HG03045 (cell line): ENCODE measurements around the gene C12orf75.
"Not testable (repeated sequence)": the region's sequence is repeated elsewhere in the genome, so short reads cannot be mapped to it uniquely, and the experiment has no call there.

Experiments used
- ATAC-seq: cut with Tn5 transposase; IDR thresholded peaks from one replicate; pipeline ENCODE4 v1.9.1; 2021; ENCODE audit warnings: mild to moderate bottlenecking, moderate library complexity; ENCODE audit not compliant: unreplicated experiment

C12orf75 gene

DNA sequence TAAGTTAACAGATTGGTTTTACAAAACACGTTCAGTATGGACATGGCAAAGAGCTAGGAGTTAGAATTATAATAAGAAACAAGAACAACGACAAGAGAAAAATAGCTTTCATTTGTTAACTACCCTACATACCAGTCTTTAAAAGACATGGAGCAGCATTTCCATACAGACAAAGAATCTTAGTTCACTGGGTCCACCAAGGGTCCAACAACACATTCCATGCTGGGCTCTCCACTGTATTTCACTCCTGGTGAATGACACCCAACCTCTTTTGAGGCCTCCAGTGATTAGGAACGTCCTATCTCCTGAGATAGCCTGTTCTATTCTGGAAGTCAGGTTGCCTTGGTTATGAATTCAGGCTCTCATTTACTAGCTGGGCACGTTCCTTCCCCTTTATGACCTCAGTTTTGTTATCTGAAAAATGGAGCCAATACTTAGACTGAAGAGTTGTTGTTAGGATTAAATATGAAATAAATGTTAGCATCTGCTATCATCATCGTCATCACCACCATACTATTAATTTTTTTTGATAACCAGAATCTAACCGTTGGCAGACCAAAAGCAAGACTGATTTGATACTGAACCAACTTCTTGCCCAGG is 37.7 kb downstream of the C12orf75 start:
- no peak for ATAC-seq

DNA sequence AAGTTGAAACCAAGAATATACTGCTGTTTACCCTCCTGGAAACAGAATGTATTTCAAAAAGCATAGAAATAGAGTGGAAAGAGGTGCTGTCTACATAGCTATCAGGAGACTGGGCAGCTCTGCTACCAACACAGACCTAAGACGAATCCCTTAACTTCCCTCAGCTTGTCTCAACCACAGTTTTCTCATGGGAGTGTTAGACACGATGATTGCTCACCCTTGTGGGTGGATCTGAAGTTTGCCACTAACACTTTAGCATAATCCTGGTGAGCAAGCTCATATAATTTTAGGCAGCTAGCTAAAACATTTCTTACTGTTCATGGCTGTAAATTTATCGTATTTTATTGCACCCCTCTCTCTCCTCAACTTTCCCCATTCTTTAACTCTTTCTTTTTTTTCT is 38.5 kb downstream of the C12orf75 start:
- ATAC-seq: no peak

DNA sequence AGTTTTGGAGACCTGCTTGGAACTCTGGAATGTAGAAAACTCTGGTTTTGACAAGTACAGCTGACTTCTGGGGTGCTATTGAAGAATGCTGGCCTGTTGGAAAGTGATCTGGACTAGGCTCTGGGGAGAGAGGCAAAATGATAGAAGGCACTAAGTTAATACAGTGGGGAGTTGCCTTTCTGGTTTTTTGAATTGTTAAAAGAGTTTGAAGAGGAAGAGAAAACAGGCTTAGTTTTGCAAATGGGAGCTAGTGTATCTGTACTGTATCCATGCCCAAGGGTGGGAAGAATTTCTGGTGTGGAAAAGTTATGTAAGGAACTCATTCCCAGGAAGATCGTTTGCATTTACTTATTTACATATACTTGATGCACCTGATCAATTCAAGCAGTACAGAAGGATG is 43.8 kb downstream of the C12orf75 start:
- no peak for ATAC-seq

DNA sequence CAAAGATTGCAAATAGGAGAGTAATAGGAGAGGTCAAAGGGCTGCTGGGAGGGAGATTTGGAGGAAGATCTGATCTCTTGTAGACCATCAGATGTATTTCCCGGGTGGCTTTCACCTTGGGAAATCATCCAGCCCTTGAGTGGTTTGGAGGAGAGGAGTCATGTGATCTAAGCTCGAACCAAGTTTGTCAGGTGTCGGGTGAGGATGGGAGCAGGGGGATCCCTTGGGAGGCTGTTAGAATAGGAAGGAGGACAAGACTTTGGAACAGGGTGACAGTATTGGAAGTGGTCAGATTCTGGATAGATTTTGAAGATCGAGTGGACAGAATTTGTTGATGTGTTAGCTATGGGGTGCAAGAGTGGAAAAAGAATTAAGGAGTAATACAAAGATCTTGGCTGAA is 46.6 kb downstream of the C12orf75 start:
- ATAC-seq: no peak

DNA sequence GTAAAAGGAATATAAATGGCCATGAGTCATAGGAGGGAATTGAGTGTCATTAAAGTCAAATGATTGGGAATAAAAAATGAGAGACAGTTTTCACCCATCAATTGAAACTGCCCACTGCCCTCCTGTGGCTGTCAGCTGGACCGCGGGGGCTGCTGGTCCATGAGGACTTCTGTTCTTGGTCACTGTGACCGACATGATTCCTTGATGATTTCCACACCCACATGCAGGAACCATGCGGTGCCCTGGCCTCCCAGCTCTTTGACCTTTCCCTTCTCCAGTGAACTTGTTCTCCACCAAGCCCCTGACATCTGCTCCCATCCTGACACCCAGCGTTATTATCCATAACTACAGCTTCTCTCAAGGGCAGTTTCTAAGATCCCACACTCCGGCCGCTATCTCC is 48.4 kb downstream of the C12orf75 start:
- ATAC-seq: no peak

DNA sequence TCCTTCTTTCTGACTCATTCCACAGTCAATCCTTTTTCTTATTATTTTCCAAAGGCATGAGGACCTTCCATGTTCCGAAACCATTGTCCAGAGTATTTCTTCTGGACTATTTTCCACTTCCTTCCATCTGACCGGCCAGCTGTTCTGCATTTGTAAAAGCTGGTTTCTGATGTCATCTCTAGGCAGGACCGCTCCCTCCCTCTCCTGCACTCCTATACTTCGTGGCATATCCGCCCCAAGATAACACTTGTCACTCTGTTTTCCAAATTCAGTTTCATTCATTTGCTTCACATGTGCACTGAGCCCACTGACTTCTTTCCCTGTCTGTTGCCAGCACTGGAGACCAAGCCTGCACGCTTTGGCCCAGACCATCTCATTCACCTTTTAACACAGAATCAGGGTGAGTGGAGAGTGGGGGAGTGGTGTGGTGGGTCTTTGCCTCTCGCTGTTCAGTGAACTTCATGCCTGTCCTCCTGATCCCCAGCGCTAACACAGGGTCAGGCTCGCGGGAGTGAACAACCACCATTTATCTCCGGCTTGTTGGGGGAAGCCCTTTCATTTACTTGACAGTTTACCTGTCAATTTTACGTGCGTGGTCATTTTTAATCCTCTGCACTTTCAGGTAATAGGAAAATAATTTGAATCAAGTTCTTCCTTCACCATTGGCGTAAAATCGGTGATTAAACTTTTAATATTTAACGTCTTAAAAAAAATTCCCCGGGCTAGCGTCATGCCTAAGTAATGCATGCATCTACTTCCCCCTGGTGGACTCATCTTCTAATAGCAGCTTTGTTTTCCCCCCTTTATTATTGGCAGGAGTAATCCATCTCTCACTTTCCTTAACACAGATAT is 52.5 kb downstream of the C12orf75 start:
- ATAC-seq: no peak

DNA sequence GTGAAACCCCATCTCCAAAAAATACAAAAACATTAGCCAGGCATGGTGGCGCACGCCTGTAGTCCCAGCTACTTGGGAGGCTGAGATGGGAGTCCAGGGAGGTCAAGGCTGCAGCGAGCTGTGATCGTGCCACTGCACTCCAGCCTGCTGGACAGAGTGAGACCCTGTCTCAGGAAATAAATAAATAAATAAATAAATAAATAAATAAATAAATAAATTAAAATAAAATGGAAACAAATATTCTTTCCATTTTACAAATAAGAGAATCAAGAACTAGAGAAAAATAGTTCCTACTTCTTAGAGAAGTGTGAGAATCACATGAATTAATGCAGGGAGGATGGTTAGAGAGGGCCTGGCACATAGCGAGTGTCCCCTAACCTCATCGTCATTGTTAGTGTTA is 53.7 kb downstream of the C12orf75 start:
- ATAC-seq: no peak

DNA sequence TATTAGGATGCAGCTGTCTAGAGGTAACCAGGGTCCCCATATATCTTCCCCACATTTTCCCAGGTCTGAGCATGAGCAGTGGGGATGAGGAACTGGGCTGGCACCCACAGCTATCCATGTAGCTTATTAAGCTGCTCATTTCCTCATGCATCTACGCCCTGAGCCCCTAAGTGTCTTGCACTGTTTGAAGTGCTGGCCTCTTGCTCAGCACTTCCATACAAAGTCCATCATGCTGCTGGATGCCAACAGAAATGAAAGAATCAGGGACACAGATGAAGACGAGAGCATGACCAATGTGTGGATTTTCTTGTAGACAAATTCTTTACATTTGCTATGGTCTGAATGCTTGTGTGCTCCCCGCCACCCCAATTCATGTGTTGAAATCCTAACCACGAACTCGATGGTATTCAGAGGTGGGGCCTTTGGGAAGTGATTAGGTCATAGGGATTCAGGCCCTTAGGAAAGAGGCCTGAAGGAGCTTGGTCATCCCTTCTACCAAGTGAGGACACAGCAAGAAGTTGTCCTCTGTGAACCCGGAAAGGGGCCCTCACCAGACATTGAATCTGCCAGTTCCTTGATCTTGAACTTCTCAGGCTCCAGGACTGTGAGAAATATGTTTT is 54.5 kb downstream of the C12orf75 start:
- ATAC-seq: no peak

DNA sequence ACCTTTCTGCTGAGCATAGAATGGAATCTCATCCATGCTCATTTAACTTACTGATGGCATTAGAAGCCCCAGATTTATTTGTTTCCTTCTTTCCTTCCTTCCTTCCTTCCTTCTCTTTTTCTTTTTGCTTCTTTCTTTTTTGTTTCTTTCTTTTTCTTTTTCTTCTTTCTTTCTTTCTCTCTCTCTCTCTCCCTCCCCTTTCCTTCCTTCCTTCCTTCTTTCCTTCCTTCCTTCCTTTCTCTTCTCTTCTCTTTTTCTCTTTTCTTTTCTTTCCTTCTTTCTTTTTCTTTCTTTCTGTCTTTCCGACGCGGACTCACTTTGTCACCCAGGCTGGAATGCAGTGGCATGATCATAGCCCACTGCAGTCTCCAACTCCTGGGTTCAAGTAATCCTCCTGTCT is 55.9 kb downstream of the C12orf75 start:
- no peak for ATAC-seq

DNA sequence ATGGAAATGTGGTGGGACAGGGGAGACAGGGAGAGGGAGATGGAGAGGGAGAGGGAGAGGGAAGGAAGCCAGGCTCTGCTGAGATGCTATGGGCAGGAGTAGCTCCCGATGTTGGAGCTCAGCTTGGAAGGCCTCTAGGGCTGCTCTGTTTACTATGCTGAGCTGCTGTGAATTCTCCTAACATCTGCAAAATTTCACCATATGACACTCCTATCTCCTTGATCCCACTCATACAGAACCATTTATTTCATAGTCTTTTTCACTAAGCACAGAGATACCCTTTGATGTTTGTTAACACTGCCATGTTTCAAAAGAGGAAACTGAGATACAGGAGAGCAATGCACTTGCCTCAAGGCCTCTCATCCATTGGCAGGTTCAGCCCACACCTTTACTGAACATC is 60.7 kb downstream of the C12orf75 start:
- no peak for ATAC-seq

DNA sequence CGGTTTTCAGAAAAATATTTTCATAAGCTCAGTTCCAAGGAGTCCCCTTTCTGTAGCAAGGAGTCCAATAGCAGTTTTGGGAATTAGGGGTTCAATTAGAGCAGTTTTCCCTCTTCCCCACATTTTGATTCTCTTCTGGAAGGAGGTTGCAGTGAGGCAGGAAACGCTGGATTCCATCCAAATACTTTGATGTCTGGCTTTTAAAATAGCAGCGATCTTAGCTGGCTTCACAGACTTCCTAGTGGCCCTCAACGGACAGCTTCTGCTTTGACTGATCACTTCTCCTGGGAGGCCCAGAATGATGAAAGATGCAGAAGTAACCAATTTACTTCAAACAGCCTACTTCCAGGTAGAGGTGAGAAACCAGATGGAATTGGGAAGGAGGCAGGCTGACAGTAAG is 63.1 kb downstream of the C12orf75 start:
- no peak for ATAC-seq

DNA sequence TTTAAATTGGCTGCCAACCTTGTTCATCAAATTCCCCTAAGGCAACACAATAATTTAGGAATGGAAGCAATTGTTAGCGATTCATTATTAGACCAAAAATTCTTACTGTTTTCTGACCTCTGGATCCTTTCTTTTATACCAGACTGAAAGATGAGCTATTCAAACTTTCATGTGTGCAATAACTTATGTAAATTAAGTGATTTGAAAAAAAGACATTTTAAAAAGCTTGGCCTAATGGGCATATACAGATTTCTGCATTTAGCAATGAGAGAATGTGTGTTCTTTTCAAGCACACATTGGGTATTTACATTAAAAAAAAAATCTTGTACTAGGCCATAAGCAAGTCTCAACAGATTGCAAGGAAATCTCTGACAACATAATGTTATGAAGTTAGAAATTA is 65.5 kb downstream of the C12orf75 start:
- no peak for ATAC-seq

DNA sequence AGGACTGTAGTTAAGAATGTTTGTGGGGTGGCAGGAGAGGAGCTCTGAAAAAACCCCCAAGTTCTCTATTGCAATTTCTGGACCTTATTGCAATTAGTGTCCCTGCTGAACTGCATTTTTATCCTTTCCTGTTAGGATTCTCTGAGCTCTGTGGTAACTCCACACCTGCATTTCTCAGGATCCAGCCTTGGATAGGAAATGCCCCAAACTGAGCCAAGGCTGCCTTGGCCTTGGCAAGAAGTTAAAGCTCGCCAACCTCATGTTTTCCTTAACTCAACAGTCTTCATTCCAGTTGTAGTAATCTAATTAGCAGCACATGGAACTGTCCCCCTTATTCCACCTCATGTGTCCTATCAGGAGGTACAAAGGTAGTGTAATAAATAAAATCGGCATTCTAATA is 66.5 kb downstream of the C12orf75 start:
- no peak for ATAC-seq

DNA sequence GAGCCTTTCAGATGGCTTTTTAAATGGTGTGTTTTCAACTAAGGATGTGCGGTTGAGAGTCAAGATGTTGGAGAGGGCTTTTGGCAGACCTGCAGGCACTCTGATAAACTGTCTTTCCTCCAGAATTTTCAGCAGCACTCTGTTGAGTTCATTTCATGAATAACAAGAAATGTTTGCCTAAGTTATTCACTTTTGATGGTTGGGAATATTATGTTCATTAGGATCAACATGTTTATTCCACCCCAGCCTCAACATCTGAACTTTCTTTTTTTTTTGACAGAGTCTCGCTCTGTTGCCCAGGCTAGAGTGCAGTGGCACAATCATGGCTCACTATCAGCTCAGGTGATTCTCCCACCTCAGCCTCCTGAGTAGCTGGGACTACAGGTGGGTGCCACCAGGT is 68.4 kb downstream of the C12orf75 start:
- no peak for ATAC-seq

DNA sequence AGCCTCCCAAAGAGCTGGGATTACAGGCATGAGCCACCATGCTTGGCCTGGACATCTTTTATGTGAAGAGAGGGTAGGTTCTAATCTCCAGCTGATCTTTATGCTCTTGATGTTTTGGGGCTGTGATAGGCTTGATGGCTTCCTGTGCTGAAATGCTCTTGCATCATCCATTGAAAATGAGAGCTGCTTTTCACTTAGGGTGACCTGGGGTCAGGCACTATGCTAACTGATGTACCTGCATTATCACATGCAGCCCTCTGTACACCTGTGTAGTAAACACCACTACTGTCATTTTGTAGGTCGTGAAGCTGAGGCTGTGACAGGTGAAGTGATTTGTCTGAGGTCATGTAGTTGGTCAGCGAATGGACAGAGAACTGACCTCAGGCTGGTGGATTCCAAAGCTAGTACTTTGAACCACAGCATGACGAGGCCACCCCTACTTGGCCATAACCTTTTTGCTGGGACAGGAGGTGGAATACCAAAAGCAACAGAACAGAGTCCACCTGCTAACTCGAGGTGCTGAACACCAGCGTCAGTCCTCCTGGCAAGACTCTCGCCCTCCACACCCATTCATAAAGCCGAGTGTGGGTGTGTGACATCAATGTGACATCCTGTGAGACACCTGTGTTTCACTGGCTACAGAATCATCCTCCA is 69.1 kb downstream of the C12orf75 start:
- ATAC-seq: no peak

DNA sequence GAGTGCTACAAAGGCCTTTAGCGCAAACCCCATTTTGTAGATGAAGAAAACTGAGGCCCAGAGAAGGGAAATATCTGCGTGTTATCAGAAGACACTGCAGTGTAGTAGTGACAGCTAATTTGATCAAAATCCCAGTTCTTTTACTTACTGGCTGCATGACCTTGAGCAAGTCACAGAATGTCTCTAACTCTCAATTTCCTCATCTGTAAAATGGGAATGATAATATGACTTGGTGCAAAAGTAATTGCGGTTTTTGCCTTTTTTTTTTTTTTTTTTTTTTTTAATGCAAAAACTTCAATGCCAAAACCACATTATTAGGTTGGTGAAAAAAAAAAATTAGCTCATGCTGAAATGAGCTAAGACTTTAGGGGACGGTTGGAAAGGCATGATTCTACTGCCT is 69.7 kb downstream of the C12orf75 start:
- ATAC-seq: no peak

DNA sequence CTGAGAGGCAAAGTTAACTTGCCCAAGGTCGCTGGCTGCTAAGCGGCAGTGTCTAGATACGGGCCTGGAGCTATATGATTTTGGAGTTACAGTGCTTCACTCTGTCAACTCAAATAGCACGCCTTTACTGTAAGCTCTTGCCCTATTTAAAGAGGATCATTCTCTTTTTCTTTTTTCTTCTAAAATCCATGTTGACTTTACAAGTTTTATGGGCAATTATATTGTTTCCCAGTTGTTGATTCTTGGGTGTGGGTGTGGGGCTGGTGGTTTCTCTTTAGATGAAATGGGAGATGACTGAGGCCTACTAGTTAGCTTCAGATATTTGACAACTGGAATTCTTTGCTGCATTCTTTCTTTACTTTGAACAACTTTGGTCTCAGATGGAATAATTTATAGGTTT is 70.7 kb downstream of the C12orf75 start:
- ATAC-seq: no peak

DNA sequence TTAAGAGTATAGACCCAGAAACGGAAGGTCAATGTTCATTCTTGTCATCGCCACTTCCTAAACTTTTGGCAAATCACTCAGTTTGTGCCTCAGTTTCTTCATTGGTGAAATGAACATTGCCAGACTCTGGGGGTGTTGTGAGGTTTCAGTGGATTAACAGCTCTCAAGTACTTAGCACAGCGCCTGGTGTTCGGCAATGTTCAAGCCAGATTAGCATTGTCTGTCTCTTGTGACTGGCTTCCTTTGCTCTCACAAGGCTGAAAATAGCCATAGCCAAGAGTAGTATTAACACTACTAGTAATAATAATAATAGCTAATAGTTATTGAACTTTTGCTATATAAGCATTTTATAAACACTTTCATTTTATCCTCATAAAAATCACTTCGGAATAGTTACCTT is 71.9 kb downstream of the C12orf75 start:
- ATAC-seq: no peak

DNA sequence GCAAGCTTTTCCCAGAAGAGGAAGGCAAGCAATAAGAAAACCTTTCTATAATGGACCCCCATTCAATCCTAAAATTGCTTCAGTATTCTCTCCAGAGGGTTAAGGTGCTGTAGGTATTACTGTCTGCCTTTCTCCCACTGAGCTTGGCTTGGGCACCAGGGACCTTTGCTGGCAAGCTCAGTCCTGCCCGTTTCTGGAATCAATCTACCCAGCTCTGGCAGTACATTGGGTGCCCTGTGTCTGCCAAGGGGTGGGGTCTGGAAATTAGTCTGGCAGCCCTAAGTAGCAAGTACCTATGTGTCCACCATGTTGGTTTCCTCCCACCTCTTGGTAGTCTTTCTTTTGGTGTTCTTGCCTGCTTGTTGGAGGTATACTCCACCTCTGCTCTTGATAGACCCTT is 72.6 kb downstream of the C12orf75 start:
- ATAC-seq: no peak

DNA sequence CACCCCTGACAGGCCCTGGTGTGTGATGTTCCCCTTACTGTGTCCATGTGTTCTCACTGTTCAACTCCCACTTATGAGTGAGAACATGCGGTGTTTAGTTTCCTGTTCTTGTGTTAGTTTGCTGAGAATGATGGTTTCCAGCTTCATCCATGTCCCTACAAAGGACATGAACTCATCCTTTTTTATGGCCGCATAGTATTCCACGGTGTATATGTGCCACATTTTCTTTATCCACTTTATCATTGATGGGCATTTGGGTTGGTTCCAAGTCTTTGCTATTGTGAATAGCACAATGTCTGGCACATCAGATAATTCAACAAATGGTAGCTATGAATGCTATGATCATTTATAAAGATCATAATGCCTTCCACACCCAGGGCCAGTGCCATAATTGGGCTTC is 73.6 kb downstream of the C12orf75 start:
- ATAC-seq: not testable (repeated sequence)

DNA sequence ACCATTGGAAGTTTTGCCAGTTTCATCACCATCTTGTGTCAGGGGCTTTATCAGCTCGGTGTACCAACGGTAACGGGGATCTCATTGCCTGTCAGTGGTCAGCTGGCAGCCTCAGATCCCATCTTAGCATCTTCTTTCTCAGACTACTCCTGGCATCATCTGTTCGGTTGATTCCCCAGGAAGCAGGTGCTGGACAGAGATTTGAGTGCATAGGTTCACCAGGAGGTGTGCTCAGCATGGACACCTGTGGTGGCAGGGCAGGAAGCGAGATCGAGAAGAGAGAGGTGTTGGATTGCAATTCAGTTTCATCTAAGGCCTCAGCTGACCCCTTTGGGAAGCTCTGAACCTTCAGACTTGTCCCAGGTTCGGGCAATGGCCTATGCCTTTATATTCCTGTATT is 76.0 kb downstream of the C12orf75 start:
- no peak for ATAC-seq

DNA sequence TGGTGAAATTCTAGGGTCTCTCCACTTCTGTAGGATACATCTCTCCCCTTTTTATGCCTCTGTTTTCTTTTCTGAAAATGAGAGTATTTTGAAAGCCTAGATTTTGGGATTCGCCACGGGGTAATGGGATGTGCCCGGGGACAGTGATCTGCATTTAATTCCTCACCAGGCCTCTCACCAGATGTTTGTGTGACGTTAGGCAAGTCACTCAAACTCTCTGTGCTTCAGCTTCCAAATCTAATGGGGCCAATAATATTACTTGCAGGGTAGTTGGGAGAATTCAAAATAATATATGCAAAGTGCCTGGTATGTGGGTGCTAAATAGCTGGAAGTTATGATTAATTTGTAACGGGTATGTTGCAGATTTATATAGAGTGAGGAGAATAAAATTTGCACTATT is 78.8 kb downstream of the C12orf75 start:
- no peak for ATAC-seq
